Duodenal mucosa (tissue), 2 donors: ENCODE data around the gene PMPCA.

Source experiments
- H3K27ac ChIP-seq: one replicate; pipeline ENCODE4 v1.7.0; 2013; ENCODE audit warnings: low read depth, low read length
- H3K27me3 ChIP-seq, 2 donors: one replicate each; pipeline ENCODE4 v1.7.0; 2013; ENCODE audit warnings: low read length in 2 of 2, control low read depth in 1 of 2; ENCODE audit not compliant: insufficient read depth in 2 of 2, control insufficient read depth in 1 of 2
- H3K36me3 ChIP-seq, 2 donors: one replicate each; pipeline ENCODE4 v1.7.0; 2013; ENCODE audit warnings: low read length in 2 of 2, control low read depth in 1 of 2; ENCODE audit not compliant: insufficient read depth in 2 of 2, control insufficient read depth in 1 of 2
- H3K4me1 ChIP-seq, 2 donors: one replicate each; pipeline ENCODE4 v1.7.0; 2013; ENCODE audit warnings: low read length in 2 of 2, control low read depth in 1 of 2; ENCODE audit not compliant: insufficient read depth in 2 of 2, control insufficient read depth in 1 of 2
- H3K4me3 ChIP-seq, 2 donors: one replicate each; pipeline ENCODE4 v1.7.0; 2013; ENCODE audit warnings: low read length in 2 of 2, low read depth in 1 of 2
- H3K9ac ChIP-seq, 2 donors: one replicate each; pipeline ENCODE4 v1.7.0; 2013; ENCODE audit warnings: low read length in 2 of 2, low read depth in 1 of 2
- H3K9me3 ChIP-seq, 2 donors: one replicate each; pipeline ENCODE4 v1.7.0; 2013; ENCODE audit warnings: low read length in 2 of 2, control low read depth in 1 of 2; ENCODE audit not compliant: control insufficient read depth in 1 of 2

The PMPCA gene

DNA sequence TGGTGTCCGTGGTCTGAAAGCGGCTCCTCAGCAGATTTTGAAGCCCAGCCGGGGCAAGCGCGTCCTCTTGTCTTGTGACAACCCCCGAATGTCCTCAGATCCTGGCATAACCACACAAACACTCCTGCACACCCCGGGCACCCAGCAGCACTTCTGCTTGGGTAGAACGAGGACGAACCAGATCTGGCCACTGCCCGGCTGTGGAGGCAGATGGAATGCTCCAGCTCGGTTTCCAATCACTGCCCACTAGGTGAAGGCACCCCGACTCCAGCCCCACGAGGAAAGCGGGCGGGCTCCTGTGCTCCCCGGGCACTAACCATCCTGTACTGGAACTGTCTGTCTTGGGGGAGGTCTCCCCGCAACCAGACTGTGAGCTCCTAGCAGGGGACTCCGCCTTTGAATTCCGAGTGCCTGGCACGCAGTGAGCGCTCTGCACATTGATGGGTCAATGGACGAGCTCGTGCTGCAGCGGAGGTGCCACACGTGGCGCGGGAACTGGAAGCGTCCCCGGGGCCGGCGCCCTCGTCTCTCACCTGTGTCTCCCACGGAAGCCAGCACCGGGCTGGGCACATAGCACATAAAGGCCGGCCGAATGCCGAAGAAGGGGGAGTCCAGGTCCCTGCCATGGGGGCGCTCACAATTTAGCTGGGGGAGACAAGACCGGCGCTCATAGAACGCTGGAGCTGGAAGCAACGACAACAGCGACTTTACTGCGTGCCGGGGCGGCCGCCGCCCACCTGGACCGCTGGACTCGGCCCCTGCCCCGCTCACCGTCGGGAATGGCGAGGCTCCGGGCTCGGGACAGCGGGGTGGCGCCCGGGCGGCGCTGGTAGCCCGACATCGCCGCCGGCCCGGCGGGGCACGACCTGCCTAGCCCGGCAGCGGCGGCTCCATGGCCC is 652 bp upstream of the PMPCA start:
- Histone ChIP-seq H3K9me3 (no peaks in the 10 kb centered on the region), H3K4me3 (peak overlapping the region; percentile 75 to 98), H3K9ac (peak overlapping the region; percentile 56 to 66), H3K27ac (no peak overlapping the region), H3K36me3 (peaks cover 28 to 48% of the 10 kb centered on the region in 2 donors), H3K4me1 (peaks cover 18 to 21% of the 10 kb centered on the region in 2 donors), H3K27me3 (no peaks in the 10 kb centered on the region)

DNA sequence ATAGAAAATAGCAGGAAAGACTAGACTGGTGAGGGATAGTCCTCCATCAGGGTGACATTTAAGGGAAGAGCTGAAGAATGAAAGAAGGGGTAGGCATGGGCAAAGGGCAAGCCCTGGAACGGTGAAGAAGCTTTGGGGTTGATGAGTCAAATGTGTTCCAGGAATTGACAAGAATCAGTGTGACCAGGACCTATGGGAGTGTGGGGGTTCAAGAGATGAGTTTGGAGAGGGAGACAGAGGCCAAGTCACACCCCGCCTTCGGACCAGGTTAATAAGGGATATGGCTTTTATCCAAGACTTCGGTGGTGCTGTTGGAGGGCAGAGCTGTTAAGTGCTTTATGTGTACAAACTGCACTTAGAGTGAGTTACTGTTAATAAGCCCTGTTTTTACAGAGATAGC is 920 bp downstream of the PMPCA start:
- Histone ChIP-seq H3K9ac (peak overlapping the region; percentile 56 to 92), H3K4me3 (peak overlapping the region; percentile 91 to 98), H3K27me3 (no peaks in the 10 kb centered on the region), H3K4me1 (peaks cover 18 to 21% of the 10 kb centered on the region in 2 donors), H3K9me3 (no peaks in the 10 kb centered on the region), H3K27ac (no peak overlapping the region), H3K36me3 (peaks cover 35 to 51% of the 10 kb centered on the region in 2 donors)

DNA sequence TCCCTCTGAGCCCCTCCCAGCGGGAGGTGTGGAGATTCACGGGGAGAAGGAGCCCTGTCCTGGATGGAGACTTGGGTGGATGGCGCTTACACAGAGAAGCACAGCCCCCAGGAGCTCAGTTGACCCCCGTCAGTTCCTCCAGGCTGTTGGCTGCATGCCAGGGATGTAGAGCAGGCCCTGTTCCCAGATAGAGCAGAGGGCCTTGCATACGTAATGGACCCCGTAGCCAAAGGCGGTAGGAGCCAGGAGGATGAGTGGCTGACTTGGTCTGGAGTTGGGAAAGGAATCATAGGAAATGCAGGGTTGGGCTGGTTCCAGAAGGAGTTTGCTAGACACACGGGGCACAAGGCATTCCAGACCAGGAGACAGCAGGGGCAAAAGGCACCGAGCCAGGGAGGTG is 2.5 kb downstream of the PMPCA start:
- Histone ChIP-seq H3K4me1 (peaks cover 18 to 21% of the 10 kb centered on the region in 2 donors), H3K36me3 (peaks cover 35 to 53% of the 10 kb centered on the region in 2 donors), H3K9ac (no peak overlapping the region), H3K27ac (no peak overlapping the region), H3K4me3 (no peak overlapping the region), H3K27me3 (no peaks in the 10 kb centered on the region), H3K9me3 (no peaks in the 10 kb centered on the region)

DNA sequence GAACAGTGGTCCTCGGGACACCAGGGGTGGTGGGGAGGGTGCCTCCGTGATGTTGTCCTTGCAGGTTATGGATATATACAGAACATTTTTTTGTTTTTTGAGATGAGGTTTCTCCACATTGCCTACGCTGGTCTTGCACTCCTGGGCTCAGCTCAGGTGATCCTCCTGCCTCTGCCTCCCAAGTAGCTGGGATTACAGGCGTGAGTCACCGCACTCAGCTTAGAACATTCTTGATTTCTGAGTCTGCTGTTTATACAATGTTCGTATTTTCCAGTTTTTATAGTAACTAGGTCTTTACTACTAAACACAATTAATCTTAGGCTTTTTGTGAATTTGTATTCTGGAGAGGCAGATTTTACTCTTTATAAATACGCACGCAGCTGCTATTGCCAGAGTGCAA is 6.0 kb downstream of the PMPCA start:
- Histone ChIP-seq H3K36me3 (peaks cover 50 to 82% of the 10 kb centered on the region in 2 donors), H3K4me1 (peaks cover 7 to 8% of the 10 kb centered on the region in 2 donors), H3K9ac (no peak overlapping the region)

DNA sequence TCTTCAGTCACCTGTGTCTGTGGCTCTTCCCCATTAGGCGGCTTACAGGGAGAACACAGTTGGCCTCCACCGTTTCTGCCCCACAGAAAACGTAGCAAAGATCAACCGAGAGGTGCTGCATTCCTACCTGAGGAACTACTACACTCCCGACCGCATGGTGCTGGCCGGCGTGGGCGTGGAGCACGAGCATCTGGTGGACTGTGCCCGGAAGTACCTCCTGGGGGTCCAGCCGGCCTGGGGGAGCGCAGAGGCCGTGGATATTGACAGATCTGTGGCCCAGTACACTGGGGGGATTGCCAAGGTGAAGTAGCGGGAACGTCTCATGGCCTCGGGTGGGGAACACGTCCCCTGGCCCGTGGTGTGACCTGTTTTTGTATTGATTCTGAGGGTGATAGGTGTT is 6.5 kb downstream of the PMPCA start:
- no peak overlapping the region for H3K9ac ChIP-seq
- peaks cover 53 to 86% of the 10 kb centered on the region in 2 donors for H3K36me3 ChIP-seq
- H3K27me3 ChIP-seq: no peaks in the 10 kb centered on the region
- no peak overlapping the region for H3K4me3 ChIP-seq
- H3K9me3 ChIP-seq: no peaks in the 10 kb centered on the region
- no peak overlapping the region for H3K27ac ChIP-seq
- H3K4me1 ChIP-seq: peaks cover 2 to 3% of the 10 kb centered on the region in 2 donors

More for the DNA sequence above, 6.0 kb downstream of the PMPCA start:
- Histone ChIP-seq H3K9me3 (no peaks in the 10 kb centered on the region), H3K27ac (no peak overlapping the region), H3K27me3 (no peaks in the 10 kb centered on the region), H3K4me3 (no peak overlapping the region)

DNA sequence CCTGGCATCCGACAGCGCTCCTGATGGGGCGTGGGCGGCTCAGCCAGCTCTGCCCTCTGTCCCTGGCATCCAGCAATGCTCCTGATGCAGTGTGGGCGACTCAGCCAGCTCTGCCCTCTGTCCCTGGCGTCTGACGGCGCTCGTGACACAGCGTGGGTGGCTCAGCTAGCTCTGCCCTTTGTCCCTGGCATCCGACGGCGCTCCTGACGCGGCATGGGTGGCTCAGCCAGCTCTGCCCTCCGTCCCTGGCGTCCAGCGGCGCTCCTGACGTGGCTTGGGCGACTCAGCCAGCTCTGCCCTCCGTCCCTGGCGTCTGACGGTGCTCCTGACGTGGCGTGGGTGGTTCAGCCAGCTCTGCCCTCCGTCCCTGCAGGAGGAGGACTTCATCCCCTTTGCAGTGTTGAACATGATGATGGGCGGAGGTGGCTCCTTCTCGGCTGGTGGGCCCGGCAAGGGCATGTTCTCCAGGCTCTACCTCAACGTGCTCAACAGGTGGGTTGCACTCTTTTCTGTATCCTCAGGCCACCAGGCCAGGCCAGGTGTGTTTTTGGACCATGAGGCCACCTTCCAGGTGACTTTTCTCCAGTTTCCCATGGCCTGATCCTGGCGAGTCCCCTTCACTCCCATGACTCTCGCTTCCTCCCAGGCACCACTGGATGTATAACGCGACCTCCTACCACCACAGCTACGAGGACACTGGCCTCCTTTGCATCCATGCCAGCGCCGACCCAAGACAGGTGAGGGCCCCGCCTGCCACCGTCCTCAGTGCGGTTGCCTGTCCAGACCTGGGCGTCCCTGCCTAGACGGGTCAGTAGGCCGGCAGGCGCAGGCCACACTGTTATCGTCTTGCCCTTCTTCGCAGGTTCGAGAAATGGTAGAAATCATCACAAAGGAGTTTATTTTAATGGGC is 8.0 kb downstream of the PMPCA start:
- Histone ChIP-seq H3K4me1 (no peaks in the 10 kb centered on the region), H3K9ac (no peak overlapping the region), H3K4me3 (no peak overlapping the region), H3K27ac (no peak overlapping the region), H3K27me3 (no peaks in the 10 kb centered on the region), H3K36me3 (peaks cover 60 to 91% of the 10 kb centered on the region in 2 donors), H3K9me3 (no peaks in the 10 kb centered on the region)

DNA sequence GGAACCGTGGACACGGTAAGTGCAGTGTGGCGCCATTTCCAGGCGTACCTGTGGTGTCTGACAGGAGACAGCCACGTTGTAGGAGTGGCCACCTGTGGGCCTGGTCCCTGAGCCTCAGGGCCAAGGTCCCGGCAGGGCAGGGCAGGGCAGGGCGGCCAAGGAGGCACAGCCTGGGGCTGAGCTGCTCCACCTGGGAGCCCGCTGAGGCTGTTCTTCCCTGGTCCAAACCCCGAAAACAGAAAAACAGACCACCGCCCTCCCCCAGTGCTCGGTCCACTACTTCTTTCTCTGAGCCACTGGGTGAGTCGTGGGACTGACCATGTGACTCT is 8.6 kb downstream of the PMPCA start:
- H3K36me3 ChIP-seq: peaks cover 58 to 90% of the 10 kb centered on the region in 2 donors
- no peaks in the 10 kb centered on the region for H3K27me3 ChIP-seq
- no peak overlapping the region for H3K4me3 ChIP-seq
- H3K27ac ChIP-seq: no peak overlapping the region
- H3K4me1 ChIP-seq: no peaks in the 10 kb centered on the region
- H3K9me3 ChIP-seq: no peaks in the 10 kb centered on the region
- H3K9ac ChIP-seq: no peak overlapping the region

DNA sequence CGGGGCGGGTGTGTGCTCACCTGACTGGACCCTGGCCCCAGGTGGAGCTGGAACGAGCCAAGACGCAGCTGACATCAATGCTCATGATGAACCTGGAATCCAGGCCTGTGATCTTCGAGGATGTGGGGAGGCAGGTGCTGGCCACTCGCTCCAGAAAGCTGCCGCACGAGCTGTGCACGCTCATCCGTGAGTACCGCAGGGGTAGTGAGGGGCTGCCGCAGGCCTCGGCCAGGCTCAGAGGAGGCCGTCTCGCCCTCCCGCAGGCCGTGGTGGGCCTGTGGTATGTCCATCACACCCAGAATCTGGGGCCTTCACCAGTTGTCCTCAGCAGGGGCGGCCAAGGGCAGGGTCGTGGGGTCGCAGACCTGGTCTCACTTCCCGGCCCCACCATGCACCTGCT is 11.3 kb downstream of the PMPCA start:
- Histone ChIP-seq H3K4me3 (no peak overlapping the region), H3K4me1 (no peaks in the 10 kb centered on the region), H3K27me3 (no peaks in the 10 kb centered on the region), H3K9ac (no peak overlapping the region), H3K27ac (no peak overlapping the region), H3K36me3 (peaks cover 44 to 72% of the 10 kb centered on the region in 2 donors), H3K9me3 (no peaks in the 10 kb centered on the region)

DNA sequence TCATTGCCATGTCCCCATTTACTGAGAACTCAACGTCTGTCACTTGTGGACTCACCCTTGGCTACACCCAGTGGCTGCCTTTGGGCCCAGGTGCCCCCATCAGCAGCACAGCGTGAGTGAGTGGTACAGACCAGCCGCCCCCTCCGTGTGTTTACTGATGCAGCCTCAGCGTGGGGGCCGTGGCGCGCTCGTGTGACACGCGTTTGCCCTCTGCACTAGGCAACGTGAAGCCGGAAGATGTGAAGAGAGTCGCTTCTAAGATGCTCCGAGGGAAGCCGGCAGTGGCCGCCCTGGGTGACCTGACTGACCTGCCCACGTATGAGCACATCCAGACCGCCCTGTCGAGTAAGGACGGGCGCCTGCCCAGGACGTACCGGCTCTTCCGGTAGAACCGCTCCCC is 12.4 kb downstream of the PMPCA start:
- Histone ChIP-seq H3K36me3 (peaks cover 40 to 62% of the 10 kb centered on the region in 2 donors), H3K4me1 (no peaks in the 10 kb centered on the region)

More for the DNA sequence above, 12.4 kb downstream of the PMPCA start:
- Histone ChIP-seq H3K9me3 (no peaks in the 10 kb centered on the region), H3K27me3 (no peaks in the 10 kb centered on the region), H3K27ac (no peak overlapping the region), H3K4me3 (no peak overlapping the region), H3K9ac (no peak overlapping the region)
